AG09309 (cell line): Measurements from ENCODE around the gene CCDC47.

Experiments
- DNase-seq: peaks from one replicate; pipeline ENCODE4 v3.0.0-alpha.2; 2010; ENCODE audit warnings: low read depth
- H3K4me3 ChIP-seq: 2 replicates; pipeline ENCODE4 v1.5.1; 2011; ENCODE audit warnings: mild to moderate bottlenecking, low read depth, low read length, moderate library complexity; ENCODE audit not compliant: control insufficient read depth
- CTCF ChIP-seq: IDR thresholded peaks from 2 replicates; pipeline ENCODE4 v1.5.1; 2011; ENCODE audit warnings: mild to moderate bottlenecking, low read depth, low read length, inconsistent platforms; ENCODE audit not compliant: insufficient read depth, control insufficient read depth; ENCODE audit errors: missing control alignments

Gene CCDC47

GRCh38 chr17:63697341-63698286 is 75.8 kb downstream of the CCDC47 start:
- H3K4me3 ChIP-seq = no peak overlapping the region
- DNase-seq = no peak

GRCh38 chr17:63696381-63696961 is 76.9 kb downstream of the CCDC47 start:
- DNase-seq = no peak
- peak; percentile 40 for TF ChIP-seq CTCF
- H3K4me3 ChIP-seq = no peak overlapping the region

More at GRCh38 chr17:63697341-63698286, 75.8 kb downstream of the CCDC47 start:
- TF ChIP-seq CTCF = peak; percentile 49

- TF ChIP-seq CTCF = no peak
- no peak for DNase-seq
- H3K4me3 ChIP-seq = no peak overlapping the region
Observed at GRCh38 chr17:63695889-63696288, 77.5 kb downstream of the CCDC47 start.
